GM23338 (cell line): ENCODE data around the gene KLRG1. TPM values are rescaled to one million over a fixed set of nuclear protein-coding genes. Genes with fewer than 3 reads are reported as not detected.

ENCODE experiments used
- ATAC-seq: fragments of 200-7000 bp; cut with Tn5 transposase; 3 replicates; pipeline ENCODE4 v1.9.1; 2020
- DNase-seq: peaks from one replicate; pipeline ENCODE4 v3.0.0-alpha.2; 2015; ENCODE audit warnings: low spot score
- H2AFZ ChIP-seq: fragments of 200-600 bp; sonication (generic); 2 replicates; pipeline ENCODE4 v1.8.0; 2016; ENCODE audit warnings: antibody characterized with exemption, mild to moderate bottlenecking, moderate library complexity
- H3F3A ChIP-seq: fragments of 200-600 bp; sonication (generic); replicated peaks from 2 replicates; pipeline ENCODE4 v1.8.0; 2017; ENCODE audit warnings: antibody characterized with exemption, mixed run types, low read depth
- H3K27ac ChIP-seq: fragments of 200-600 bp; sonication (generic); 2 replicates; pipeline ENCODE4 v1.6.1; 2016; ENCODE audit warnings: low read depth
- H3K27me3 ChIP-seq: fragments of 200-600 bp; sonication (generic); 2 replicates; pipeline ENCODE4 v1.8.0; 2016; ENCODE audit warnings: mild to moderate bottlenecking, mixed run types, moderate library complexity; ENCODE audit not compliant: insufficient read depth
- H3K36me3 ChIP-seq: fragments of 200-600 bp; sonication (generic); 2 replicates; pipeline ENCODE4 v1.8.0; 2016; ENCODE audit warnings: mild to moderate bottlenecking; ENCODE audit not compliant: insufficient read depth
- H3K4me1 ChIP-seq: fragments of 200-600 bp; sonication (generic); 2 replicates; pipeline ENCODE4 v1.8.0; 2016; ENCODE audit warnings: mild to moderate bottlenecking, moderate library complexity; ENCODE audit not compliant: insufficient read depth
- H3K4me2 ChIP-seq: fragments of 200-600 bp; sonication (generic); 2 replicates; pipeline ENCODE4 v1.7.1; 2017; ENCODE audit warnings: mixed run types
- H3K4me3 ChIP-seq: fragments of 200-600 bp; sonication (generic); 2 replicates; pipeline ENCODE4 v1.6.1; 2016; ENCODE audit warnings: mixed run types
- H3K79me2 ChIP-seq: fragments of 200-600 bp; sonication (generic); replicated peaks from 2 replicates; pipeline ENCODE4 v1.8.0; 2017; ENCODE audit warnings: mild to moderate bottlenecking; ENCODE audit not compliant: insufficient read depth
- H3K9me2 ChIP-seq: fragments of 200-600 bp; sonication (generic); 2 replicates; pipeline ENCODE4 v1.8.0; 2017; ENCODE audit not compliant: insufficient read depth
- H4K20me1 ChIP-seq: fragments of 200-600 bp; sonication (generic); replicated peaks from 2 replicates; pipeline ENCODE4 v1.8.0; 2017; ENCODE audit warnings: mild to moderate bottlenecking; ENCODE audit not compliant: insufficient read depth
- H3K27ac Mint-ChIP-seq: 2 replicates; pipeline ENCODE4 v1.8.0; 2020; ENCODE audit warnings: inconsistent platforms, mild to moderate bottlenecking, moderate library complexity, mixed read lengths
- H3K27me3 Mint-ChIP-seq: 3 replicates; pipeline ENCODE4 v1.8.0; 2022; ENCODE audit warnings: low read depth, mild to moderate bottlenecking, moderate library complexity, mixed read lengths, inconsistent platforms; ENCODE audit not compliant: insufficient read depth, poor library complexity
- H3K36me3 Mint-ChIP-seq: 3 replicates; pipeline ENCODE4 v1.8.0; 2021; ENCODE audit warnings: low read depth, mild to moderate bottlenecking, inconsistent platforms, moderate library complexity, mixed read lengths
- H3K4me1 Mint-ChIP-seq: 3 replicates; pipeline ENCODE4 v1.8.0; 2020; ENCODE audit warnings: mild to moderate bottlenecking, inconsistent platforms, mixed read lengths
- H3K4me3 Mint-ChIP-seq: 3 replicates; pipeline ENCODE4 v1.8.0; 2021; ENCODE audit warnings: moderate library complexity, mild to moderate bottlenecking, inconsistent platforms, mixed read lengths
- H3K9me3 Mint-ChIP-seq: 3 replicates; pipeline ENCODE4 v1.8.0; 2020; ENCODE audit warnings: moderate library complexity, mild to moderate bottlenecking, inconsistent platforms, mixed read lengths
- CREB1 ChIP-seq: fragments of 250-450 bp; sonication (Bioruptor Pico); IDR thresholded peaks from 2 replicates; pipeline ENCODE4 v1.5.0; 2020; ENCODE audit warnings: low read depth, mild to moderate bottlenecking, moderate library complexity
- ETS1 ChIP-seq: IDR thresholded peaks from 2 replicates; pipeline ENCODE4 v1.6.1; 2016; ENCODE audit warnings: antibody characterized with exemption
- EZH2 ChIP-seq: fragments of 200-600 bp; sonication (generic); IDR thresholded peaks from one replicate; pipeline ENCODE4 v1.8.0; 2017; ENCODE audit warnings: antibody characterized with exemption, mild to moderate bottlenecking, low read depth; ENCODE audit not compliant: unreplicated experiment
- EZH2phosphoT487 ChIP-seq: fragments of 200-600 bp; sonication (generic); IDR thresholded peaks from one replicate; pipeline ENCODE4 v1.8.1; 2018; ENCODE audit warnings: antibody characterized with exemption; ENCODE audit not compliant: unreplicated experiment
- JUNB ChIP-seq: IDR thresholded peaks from one replicate; pipeline ENCODE4 v1.6.1; 2016; ENCODE audit warnings: antibody characterized with exemption; ENCODE audit not compliant: unreplicated experiment
- NANOG ChIP-seq: IDR thresholded peaks from 2 replicates; pipeline ENCODE4 v1.6.1; 2016; ENCODE audit warnings: antibody characterized with exemption, borderline replicate concordance
- POLR2AphosphoS5 ChIP-seq: IDR thresholded peaks from 2 replicates; pipeline ENCODE4 v1.6.1; 2016; ENCODE audit warnings: antibody characterized with exemption, low read depth
- REST ChIP-seq: IDR thresholded peaks from one replicate; pipeline ENCODE4 v1.6.1; 2018; ENCODE audit warnings: antibody characterized with exemption; ENCODE audit not compliant: unreplicated experiment
- STAT1 ChIP-seq: IDR thresholded peaks from one replicate; pipeline ENCODE4 v1.6.1; 2016; ENCODE audit warnings: antibody characterized with exemption; ENCODE audit not compliant: unreplicated experiment
- ZNF114 ChIP-seq: fragments of 250-450 bp; sonication (Bioruptor Pico); IDR thresholded peaks from 2 replicates; pipeline ENCODE4 v1.5.0; 2020; ENCODE audit warnings: mild to moderate bottlenecking, moderate library complexity
- ZNF331 ChIP-seq: fragments of 250-450 bp; sonication (Bioruptor Pico); IDR thresholded peaks from 2 replicates; pipeline ENCODE4 v1.5.0; 2020; ENCODE audit warnings: low read depth, mild to moderate bottlenecking, moderate library complexity
- ZNF462 ChIP-seq: fragments of 250-450 bp; sonication (Bioruptor Pico); IDR thresholded peaks from 2 replicates; pipeline ENCODE4 v1.5.0; 2020; ENCODE audit warnings: mild to moderate bottlenecking, moderate library complexity
- polyA plus RNA-seq: library from polyadenylated mRNA; unstranded; fragments of >200 nt; fragmentation: Nextera tagmentation; extraction: Ambion mirVana; gene quantifications from 2 replicates; pipeline ENCODE4 v1.2.1, GENCODE V29; 2016
- total RNA-seq: library from RNA; depleted of rRNA; stranded (reverse); fragments of >200 nt; shearing (Covaris generic); gene quantifications from 2 replicates; pipeline ENCODE4 v1.2.3, GENCODE V29; 2014

Gene KLRG1
- total and polyA plus RNA-seq, 2 experiments from 2014 or later = 5.1 to 7.9 TPM

GRCh38 chr12:9002335-9002734 is 13.0 kb downstream of the KLRG1 start (continued):
- TF ChIP-seq STAT1 = no peak
- no peak for TF ChIP-seq EZH2phosphoT487
- no peak for TF ChIP-seq ZNF114 (CRISPR knock-in tag)
- TF ChIP-seq JUNB = no peak
- TF ChIP-seq ETS1 = no peak
- no peak for TF ChIP-seq NANOG
- TF ChIP-seq POLR2AphosphoS5 = no peak

GRCh38 chr12:9022592-9022991 is 33.2 kb downstream of the KLRG1 start:
- no peaks in the 10 kb centered on the region for H3K27me3 ChIP-seq
- no peak for TF ChIP-seq CREB1 (CRISPR knock-in tag)
- TF ChIP-seq ZNF331 (CRISPR knock-in tag) = no peak
- no peak for TF ChIP-seq ZNF462
- TF ChIP-seq EZH2 = no peak
- no peak for TF ChIP-seq STAT1
- no peak for TF ChIP-seq JUNB
- TF ChIP-seq NANOG = no peak
- TF ChIP-seq POLR2AphosphoS5 = no peak
- no peak for TF ChIP-seq EZH2phosphoT487
- TF ChIP-seq REST = no peak
- no peak for TF ChIP-seq ZNF114 (CRISPR knock-in tag)
- TF ChIP-seq ETS1 = no peak
- no peaks in the 10 kb centered on the region for H3K9me2 ChIP-seq
- no peaks in the 10 kb centered on the region for H3F3A ChIP-seq
- H3K79me2 ChIP-seq = no peaks in the 10 kb centered on the region
- H2AFZ ChIP-seq = no peak overlapping the region
- no peaks in the 10 kb centered on the region for H3K4me1 Mint-ChIP-seq
- no peak overlapping the region for H3K27ac ChIP-seq
- no peaks in the 10 kb centered on the region for H3K36me3 ChIP-seq
- no peaks in the 10 kb centered on the region for H4K20me1 ChIP-seq
- no peaks in the 10 kb centered on the region for H3K36me3 Mint-ChIP-seq
- H3K4me3 Mint-ChIP-seq = no peak overlapping the region
- ATAC-seq (no peak), DNase-seq (no peak)
- no peaks in the 10 kb centered on the region for H3K27me3 Mint-ChIP-seq
- no peak overlapping the region for H3K27ac Mint-ChIP-seq
- H3K4me2 ChIP-seq = no peak overlapping the region
- no peaks in the 10 kb centered on the region for H3K4me1 ChIP-seq
- peaks cover 6% of the 10 kb centered on the region; the same call in 1 of the 3 replicates for H3K9me3 Mint-ChIP-seq
- no peak overlapping the region for H3K4me3 ChIP-seq
